ENCODE measurements around the gene DGKQ.

DNA sequence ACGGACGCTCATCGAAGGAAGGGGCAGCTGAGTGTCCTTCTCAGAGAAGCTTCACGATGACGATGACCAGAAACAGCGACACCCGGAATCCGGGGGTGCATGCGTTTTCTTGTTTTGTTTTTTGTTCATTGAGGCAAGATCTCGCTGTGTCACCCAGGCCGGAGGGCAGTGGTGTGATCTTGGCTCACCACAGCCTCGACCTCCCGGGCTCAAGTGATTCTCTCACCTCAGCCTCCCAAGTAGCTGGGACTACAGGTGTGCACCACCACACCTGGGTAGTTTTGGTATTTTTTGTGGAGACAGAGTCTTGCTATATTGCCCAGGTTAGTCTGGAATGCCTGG lies 19.8 kb downstream of the DGKQ start:
- no peak for TF ChIP-seq CTCF (IDR thresholded peaks at IDR 0.05 in 4 of 5, conservative IDR thresholded peaks at IDR 0.05 in 1 of 5)
- no peak for TF ChIP-seq POLR2A (IDR thresholded peaks at IDR 0.05)

All from gastrocnemius medialis (tissue), 4 donors.